ENCODE results near the gene CSNK2B.

The CSNK2B gene

DNA sequence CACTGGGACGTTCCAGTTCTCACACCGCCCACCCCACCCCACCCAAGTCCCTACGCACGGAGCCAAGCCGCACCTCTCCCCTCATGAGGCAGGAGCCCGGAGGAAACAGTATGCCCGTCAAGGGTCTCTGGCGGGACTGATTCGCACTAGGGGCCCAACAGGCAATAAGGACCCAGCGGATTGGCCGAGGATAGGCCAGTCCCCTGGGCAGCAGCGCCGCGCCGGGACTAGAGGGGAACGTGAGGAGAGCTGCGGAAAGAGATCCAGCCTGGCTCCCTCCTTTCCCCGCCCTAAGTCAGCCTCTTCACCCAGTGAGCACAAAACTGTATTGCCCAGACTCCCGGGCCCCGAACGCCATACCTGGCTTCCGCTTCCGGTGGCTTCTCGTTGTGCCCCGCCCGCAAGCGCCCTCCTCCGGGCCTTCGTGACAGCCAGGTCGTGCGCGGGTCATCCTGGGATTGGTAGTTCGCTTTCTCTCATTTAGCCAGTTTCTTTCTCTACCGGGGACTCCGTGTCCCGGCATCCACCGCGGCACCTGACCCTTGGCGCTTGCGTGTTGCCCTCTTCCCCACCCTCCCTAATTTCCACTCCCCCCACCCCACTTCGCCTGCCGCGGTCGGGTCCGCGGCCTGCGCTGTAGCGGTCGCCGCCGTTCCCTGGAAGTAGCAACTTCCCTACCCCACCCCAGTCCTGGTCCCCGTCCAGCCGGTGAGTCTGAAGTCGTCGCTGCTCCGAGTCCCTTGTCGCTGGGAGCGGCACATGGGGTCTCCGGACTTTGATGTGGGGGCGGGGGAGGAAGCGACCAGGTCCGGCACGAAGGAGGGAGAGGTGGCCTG is at the start of gene CSNK2B:
TSS of gene CSNK2B (plus strand) at position 580 of the 836 bp plus-strand sequence. CDS start 752 bp downstream, outside the sequence.
- DNase-seq: peak; percentile 97 to 98

DNA sequence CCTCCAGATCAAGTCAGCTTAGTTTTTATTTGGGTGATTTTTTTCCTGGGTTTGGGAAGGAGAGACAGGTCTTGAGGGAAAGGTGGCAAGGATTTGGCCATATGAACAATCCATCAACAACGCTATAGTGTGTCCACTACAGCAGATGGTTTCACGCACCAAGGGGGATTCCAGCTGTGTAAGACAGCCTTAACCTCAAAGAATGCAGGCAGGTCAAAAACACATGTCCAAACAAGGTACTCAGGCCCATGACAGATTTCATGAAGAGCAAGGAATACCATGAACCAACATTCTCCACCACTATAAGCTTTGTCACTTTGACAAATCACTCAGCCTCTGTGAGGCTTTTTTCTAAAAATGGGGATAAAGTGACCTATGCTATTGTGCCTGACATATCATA is 48.9 kb upstream of the CSNK2B start:
- no peak for DNase-seq

GRCh38 chr6:31619805-31620585 is 45.9 kb upstream of the CSNK2B start:
- peak; percentile 99 to 100 for DNase-seq

GRCh38 chr6:31620586-31621319 is 45.1 kb upstream of the CSNK2B start, which contains the start of gene PRRC2A:
PRRC2A (plus strand) TSS chr6:31620715; CDS start chr6:31622790, 2,075 bp downstream.
- peak in 1 of 2 experiments; percentile 100 for DNase-seq

DNA sequence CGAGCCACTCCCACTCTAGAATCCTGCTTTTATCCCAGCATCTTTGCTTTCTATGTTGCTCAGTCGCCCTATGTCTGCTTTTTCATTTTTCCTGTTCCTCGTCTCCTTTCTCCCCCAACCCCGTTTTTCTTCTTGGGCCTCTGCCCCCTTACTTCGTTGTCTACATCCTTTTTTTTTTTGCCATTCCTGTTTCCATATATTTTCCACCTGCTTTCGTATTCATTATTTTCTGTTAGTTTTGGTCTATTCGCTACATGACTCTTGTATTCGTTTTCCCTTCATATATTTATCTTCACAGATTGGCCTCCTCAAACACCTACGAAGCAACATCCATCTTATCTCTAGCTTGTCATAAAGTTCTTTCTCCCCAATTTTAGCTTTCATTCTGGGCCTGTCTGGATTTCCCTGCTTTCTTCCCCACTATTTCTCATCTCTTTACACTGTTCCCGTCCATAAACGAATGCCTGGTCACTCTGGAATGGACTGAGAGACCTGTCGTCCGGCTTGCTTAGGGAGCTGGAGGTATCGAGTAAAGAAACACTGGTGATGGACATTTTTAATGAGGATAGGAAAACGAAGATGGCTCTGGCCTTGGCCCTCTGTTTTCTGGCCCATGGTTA is 44.5 kb upstream of the CSNK2B start:
- DNase-seq: no peak

- DNase-seq: no peak
Measured at GRCh38 chr6:31621991-31622390, 43.9 kb upstream of the CSNK2B start.

GRCh38 chr6:31622684-31623091 is 43.2 kb upstream of the CSNK2B start:
- DNase-seq: no peak

DNA sequence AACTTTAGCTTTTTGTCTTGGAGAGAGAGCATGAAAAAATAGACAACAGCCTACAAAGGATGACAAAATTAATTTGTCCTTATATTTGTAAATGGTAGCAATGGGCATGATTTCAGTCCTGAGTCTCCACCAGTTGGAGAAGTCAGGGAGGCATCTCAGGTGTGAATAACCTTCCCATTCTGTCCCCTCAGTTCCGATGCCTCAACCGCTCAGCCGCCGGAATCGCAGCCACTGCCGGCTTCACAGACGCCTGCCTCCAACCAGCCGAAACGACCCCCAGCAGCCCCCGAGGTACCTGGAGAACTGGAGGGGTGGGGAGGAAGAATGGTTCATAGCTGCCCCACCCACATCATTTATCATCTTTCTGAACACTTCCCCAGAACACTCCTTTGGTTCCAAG is 41.8 kb upstream of the CSNK2B start:
- no peak for DNase-seq

- no peak for DNase-seq
Measured at GRCh38 chr6:31626952-31627351, 38.9 kb upstream of the CSNK2B start.

GRCh38 chr6:31627690-31628287 is 38.1 kb upstream of the CSNK2B start:
- DNase-seq: no peak

DNA sequence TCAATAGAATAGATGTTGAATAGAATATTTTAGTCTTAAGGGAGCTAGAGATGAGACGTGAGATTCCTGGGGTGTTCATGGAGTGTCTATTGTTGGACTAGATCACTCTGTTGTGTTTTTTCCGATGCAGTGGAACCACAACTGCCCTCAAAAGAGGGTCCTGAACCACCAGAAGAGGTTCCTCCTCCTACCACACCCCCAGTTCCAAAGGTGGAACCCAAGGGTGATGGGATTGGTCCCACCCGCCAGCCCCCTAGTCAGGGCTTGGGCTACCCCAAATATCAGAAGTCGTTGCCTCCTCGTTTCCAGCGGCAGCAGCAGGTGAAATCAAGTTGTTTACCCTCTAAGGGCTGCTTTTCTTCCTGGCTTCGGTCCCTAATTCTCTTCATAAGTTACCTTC is 36.9 kb upstream of the CSNK2B start:
- DNase-seq: no peak

- no peak for DNase-seq
Measured at GRCh38 chr6:31630177-31630934, 35.5 kb upstream of the CSNK2B start.

DNA sequence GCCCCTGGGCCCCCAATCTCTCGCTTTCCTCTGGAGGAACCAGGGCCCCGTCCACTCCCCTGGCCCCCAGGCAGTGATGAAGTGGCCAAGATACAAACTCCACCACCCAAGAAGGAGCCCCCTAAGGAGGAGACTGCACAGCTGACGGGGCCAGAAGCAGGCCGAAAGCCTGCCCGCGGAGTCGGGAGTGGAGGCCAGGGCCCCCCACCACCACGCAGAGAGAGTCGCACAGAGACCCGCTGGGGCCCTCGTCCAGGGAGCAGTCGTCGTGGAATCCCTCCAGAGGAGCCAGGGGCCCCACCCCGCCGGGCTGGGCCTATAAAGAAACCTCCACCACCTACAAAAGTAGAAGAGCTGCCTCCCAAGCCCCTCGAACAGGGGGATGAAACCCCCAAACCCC is 34.7 kb upstream of the CSNK2B start:
- DNase-seq: no peak

GRCh38 chr6:31631681-31632278 is 34.1 kb upstream of the CSNK2B start:
- no peak for DNase-seq

DNA sequence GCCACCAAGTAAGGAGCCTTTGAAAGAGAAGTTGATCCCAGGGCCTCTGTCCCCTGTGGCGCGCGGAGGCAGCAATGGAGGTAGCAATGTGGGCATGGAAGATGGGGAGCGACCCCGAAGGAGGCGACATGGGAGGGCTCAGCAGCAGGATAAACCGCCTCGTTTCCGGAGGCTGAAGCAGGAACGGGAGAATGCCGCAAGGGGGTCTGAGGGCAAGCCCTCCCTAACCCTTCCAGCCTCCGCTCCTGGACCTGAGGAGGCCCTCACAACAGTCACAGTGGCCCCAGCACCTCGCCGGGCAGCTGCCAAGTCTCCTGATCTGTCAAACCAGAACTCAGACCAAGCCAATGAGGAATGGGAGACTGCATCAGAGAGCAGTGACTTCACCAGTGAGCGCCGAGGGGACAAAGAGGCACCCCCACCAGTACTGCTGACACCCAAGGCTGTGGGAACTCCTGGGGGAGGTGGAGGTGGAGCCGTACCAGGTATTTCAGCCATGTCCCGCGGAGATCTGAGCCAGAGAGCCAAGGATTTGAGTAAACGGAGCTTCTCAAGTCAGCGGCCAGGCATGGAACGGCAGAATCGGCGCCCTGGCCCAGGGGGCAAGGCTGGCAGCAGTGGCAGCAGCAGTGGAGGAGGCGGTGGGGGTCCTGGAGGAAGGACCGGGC is 33.5 kb upstream of the CSNK2B start:
- no peak for DNase-seq

GRCh38 chr6:31633447-31633846 is 32.4 kb upstream of the CSNK2B start:
- no peak for DNase-seq

GRCh38 chr6:31634131-31634530 is 31.7 kb upstream of the CSNK2B start:
- no peak for DNase-seq

- DNase-seq: no peak
Measured at GRCh38 chr6:31634969-31635575, 30.8 kb upstream of the CSNK2B start.

DNA sequence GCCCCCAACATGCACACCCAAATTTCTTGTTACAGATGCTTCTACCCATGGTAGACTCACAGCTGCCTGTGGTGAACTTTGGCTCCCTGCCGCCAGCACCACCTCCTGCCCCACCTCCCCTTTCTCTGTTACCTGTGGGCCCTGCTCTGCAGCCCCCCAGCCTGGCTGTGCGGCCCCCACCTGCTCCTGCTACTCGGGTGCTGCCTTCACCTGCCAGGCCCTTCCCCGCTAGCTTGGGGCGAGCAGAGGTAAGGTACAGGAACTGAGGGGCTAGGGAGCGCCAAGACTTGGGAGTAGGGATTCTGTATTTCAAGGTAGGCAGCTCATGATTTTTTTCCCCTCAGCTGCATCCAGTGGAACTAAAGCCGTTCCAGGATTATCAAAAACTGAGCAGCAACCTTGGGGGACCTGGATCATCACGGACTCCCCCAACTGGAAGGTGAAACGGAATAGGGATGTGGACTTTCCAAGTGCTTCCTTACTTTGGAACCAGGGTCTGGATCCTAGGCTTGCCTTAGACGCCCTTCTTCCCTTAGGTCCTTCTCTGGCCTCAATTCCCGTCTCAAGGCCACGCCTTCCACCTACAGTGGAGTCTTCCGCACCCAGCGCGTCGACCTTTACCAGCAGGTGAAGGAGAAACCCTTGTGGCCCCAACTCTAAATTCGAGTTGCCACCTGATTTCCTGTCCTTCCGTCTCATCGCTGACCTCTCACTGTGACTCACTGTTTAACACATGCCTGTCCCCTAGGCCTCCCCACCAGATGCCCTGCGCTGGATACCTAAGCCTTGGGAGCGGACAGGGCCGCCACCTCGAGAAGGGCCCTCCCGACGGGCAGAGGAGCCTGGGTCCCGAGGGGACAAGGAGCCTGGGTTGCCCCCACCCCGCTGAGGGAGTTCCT is 28.9 kb upstream of the CSNK2B start:
- no peak for DNase-seq
